DMS 273 treated with DMSO at 0.1 percent for 48 hours (cell line): ENCODE results near the gene COPE.
"Not testable (repeated sequence)": the region's sequence is repeated elsewhere in the genome, so short reads cannot be mapped to it uniquely, and the experiment has no call there.

Experiments
- DNase-seq: peaks from one replicate; lab custom pipeline; 2025; lab: John Stamatoyannopoulos, UW

Gene COPE

GRCh38 chr19:18919086-18919899, at the start of gene COPE, which contains the start of gene DDX49:
COPE (minus strand) TSS chr19:18919387; CDS start chr19:18919348, 39 bp downstream.
DDX49 (plus strand) TSS chr19:18919715; CDS start chr19:18919742, 27 bp downstream.
- DNase-seq = peak; percentile 99

DNA sequence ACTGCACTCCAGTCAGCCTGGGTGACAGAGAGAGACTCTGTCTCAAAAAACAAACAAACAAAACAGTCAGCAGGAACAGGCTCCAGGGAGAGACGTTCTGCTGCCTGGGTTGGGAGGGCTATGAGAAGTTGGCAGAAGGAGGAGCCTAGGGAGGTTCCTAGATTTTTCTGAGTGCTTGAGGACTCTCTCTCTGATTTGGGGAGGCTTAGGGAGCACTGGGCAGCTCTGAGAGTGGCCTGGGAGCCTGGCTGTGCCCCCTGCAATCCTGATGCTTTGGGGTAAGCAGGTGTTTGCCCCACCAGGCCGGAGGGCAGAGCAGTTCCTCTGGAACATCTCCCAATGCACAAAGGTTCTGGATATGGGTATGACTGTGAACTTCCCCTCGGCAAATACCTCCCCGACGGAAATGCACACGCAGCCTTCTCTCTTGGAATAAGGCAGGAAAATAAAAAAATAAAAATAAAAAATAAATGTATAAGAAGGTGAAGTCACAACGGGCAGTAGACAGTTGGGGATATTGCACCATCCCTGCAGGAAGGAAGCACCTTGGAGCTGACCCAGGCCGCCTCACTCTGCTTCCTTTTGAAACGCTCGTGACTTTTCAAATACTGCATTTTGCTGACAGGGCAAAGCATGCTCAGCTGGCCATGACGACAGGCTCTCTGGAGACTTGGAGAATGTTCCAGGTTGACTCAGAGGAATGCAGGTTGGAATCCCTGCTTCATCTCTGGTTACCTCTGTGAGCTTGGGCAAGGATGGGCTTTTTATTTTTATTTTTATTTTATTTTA, 48.4 kb upstream of the COPE start:
- DNase-seq = no peak

DNA sequence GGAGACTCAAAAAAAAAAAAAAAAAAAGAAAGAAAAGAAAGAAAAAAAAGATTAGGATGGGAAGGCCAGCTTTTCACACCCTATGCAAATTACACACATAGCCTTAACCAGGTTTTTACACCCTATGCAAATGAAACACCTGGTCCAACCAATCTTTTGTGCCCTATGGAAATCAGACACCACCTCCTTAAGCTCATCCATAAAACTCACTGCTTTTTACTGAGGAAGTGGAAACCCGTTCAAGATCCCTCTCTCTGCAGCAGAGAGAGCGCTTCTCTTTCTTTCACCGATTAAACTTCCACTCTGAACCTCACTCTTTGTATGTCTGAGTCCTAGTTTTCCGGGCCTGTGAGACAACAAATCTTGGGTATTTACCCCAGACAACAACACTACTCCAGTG, 47.1 kb upstream of the COPE start:
- DNase-seq = no peak

- DNase-seq = no peak
Observed at GRCh38 chr19:18964121-18964520, 44.9 kb upstream of the COPE start.

DNA sequence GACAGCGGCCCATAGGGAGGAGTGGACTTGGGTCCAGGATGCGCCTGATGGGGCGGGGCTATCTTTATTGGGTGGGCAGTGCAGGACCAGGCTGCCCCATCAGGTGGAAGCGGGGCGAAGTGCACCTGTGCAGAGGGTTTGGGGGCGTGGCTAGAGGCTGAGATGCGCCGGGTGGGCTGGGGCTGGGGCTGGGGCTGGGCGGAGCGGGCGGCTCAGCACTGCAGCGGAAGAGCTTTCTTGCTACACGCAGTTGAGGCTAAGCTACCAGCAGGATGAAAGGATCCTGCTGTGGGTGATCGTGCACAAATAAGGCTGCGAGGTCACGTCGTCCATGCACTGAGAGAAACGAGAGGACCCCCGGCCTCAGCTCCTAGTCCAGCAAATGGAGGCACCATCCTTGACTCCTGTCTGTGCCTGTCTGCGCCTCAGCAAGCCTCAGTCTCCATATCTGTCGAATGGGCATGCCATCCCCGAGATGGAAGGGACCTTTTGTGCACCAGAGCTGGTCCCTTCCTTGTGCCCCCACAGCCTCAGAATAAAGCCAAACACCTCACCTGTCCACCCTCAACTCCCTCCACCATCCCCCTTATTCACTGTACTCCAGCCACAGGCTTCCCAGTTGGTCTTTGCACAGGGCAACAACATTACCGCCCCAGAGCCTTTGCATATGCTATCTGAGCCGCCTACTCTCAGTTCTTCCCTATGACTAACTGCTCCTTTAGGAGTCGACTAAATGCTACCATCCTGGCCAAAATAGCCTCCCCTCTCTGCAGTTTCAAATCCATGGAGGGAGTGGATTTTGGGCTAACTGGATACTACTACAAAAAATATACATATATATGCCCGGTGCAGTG, 42.8 kb upstream of the COPE start:
- DNase-seq = no peak

GRCh38 chr19:18960370-18960769, 41.2 kb upstream of the COPE start:
- no peak for DNase-seq

GRCh38 chr19:18955042-18955441, 35.9 kb upstream of the COPE start:
- DNase-seq = no peak

GRCh38 chr19:18954094-18954493, 34.9 kb upstream of the COPE start:
- no peak for DNase-seq

DNA sequence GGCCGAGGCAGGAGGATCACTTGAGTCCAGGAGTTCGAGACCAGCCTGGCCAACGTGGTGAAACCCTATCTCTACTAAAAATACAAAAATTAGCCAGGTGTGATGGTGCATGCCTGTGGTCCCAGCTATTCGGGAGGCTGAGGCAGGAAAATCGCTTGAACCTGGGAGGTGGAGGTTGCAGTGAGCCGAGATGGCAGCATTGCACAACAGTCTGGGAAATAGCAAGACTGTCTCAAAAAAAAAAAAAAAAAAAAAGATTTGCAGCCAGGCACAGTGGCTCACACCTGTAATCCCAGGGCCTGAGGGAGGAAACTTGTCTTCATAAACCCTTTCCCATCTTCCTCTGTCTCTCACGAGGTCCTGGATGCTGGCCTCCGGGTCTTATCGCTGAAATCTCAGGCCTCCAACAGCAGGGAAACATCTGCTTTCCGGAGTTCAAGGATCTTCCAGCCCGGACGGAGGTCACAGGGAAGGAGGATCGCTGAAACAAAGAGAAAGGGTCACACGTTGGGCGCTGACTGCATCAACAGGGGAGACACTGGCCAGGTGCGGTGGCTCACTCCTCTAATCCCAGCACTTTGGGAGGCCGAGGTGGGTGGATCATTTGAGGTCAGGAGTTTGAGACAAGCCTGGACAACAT, 33.3 kb upstream of the COPE start:
- not testable (repeated sequence) for DNase-seq

- no peak for DNase-seq
Observed at GRCh38 chr19:18951721-18952281, 32.6 kb upstream of the COPE start.

DNA sequence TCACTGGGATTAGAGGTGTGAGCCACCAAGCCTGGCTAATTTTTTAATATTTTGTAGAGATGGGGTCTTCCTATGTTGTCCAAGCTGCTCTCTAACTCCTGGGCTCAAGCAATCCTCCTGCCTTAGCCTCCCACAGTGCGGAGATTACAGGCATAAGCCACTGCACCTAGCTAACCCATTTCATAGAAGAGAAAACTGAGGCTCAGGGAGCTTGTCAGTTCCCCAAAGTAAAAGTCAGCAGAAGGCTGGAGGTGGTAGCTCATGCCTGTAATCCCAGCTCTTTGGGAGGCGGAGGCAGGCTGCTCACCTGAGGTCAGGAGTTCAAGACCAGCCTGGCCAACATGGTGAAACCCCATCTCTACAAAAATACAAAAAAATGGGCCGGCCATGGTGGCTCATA, 30.7 kb upstream of the COPE start:
- no peak for DNase-seq

- no peak for DNase-seq
Observed at GRCh38 chr19:18948976-18949356, 29.8 kb upstream of the COPE start.

GRCh38 chr19:18948075-18948975, 29.1 kb upstream of the COPE start:
- no peak for DNase-seq

- DNase-seq = no peak
Observed at GRCh38 chr19:18946918-18947317, 27.7 kb upstream of the COPE start.

DNA sequence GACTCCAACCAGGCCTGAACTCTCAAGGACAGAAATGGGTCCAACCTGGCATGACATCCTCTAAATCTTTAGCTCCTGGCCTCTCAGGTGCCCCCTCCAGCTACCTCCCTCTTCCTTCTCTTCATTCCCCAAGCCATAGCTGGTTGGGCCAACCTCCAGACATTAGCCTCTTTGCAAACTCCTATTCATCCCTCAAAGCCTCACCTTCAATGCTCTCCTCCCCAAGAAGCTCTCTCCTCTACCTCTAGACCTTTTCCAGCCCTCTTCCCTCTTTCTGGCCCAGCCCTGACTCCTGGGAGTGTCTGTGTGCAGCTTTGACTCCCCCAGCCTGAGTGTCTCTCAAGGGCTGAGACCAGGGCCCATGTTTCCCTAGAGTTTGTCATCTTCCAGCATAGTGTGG, 27.1 kb upstream of the COPE start:
- DNase-seq = no peak

GRCh38 chr19:18945297-18945696, 26.1 kb upstream of the COPE start:
- DNase-seq = no peak

DNA sequence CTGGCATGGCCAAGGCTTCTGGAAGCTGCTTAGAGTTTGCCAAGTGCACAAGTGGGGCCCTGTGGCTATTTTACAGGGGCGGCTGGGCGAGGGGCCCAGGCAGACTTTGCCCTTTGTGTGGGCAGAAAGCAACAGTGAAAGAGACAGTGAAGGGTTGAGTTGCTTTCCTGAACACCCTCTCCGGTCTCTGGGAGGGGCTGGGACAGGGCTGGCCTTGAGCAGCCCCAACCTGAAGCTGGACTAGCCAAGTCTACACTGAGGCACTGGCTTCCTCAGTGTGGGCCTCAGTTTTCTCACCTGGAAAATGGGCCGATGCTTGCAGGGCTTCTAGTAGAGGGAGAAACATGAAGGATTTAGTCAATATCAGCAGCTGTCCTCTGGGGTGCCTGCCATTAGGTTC, 24.3 kb upstream of the COPE start:
- no peak for DNase-seq

DNA sequence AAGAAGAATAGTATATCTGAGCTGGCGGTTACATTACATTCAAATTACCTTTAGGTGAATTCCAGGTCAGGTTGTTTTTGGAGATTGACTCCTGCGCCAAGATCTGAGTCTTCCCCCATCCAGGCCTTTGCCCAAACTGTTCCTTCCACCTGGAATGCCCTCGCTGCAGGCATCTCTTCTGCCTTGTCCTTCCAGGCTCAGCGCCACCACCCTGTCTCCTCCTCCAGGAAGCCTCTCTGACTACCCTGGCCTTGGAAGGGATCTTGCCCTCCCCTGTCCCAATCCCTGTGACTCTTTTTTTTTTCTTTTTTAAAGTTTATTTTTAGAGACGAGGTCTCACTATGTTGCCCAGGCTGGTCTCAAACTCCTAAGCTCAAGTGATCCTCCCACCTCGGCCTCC, 23.5 kb upstream of the COPE start:
- no peak for DNase-seq

DNA sequence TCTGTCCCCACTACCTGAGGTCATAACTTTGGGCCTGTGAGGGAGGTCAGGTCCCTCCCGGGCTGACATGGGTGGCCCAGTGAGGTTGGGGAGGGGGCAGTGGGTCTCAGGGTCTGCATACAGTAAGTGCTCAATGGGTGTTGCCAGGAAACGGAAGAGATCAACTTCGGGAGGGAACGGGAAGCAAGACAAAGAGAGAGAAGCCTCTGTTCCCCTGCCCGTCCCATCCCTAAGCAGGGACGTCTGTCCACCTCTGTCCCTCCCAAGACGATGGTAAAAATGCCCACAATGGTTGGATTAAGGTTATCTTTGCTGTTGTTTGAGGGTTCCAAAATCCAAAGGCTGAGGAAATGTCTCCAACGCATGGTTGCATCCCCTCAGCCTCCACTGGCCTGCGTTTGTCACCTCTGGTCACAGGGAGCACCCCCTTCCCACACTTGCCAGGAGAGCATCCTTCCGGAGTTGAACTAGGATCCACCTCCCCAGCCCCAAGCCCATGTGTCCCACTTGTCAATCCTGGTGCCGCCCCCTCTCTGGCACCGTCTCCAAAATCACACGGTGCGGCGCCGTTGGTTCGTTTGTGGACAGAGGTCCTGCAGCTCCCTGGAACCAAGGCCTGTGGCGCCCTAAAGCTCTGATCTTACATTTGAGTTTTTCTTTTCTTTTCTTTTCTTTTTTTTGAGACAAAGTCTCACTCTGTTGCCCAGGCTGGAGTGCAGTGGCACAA, 22.6 kb upstream of the COPE start:
- DNase-seq = no peak
